SU-DHL-6 (cell line): Measurements from ENCODE around the gene RNASE4.

Source experiments
- CTCF ChIP-seq: fragments of 200-600 bp; sonication (generic); IDR thresholded peaks from one replicate; pipeline ENCODE4 v1.5.1; 2017; ENCODE audit warnings: antibody characterized with exemption, mild to moderate bottlenecking, low read length, moderate library complexity; ENCODE audit not compliant: insufficient read depth, poor library complexity, severe bottlenecking
- EZH2phosphoT487 ChIP-seq: fragments of 200-600 bp; sonication (generic), shearing (Covaris generic); conservative IDR thresholded peaks from 2 replicates; pipeline ENCODE4 v1.6.1; 2018; ENCODE audit warnings: mild to moderate bottlenecking, antibody characterized with exemption, low read length, moderate library complexity, mixed read lengths

- TF ChIP-seq CTCF, result no peak
- TF ChIP-seq EZH2phosphoT487, result no peak
These were observed 38.9 kb upstream of the RNASE4 start for GRCh38 chr14:20645481-20645880.
